HepG2 (cell line): ENCODE results near the gene WIZ. TPM values are rescaled to one million over a fixed set of nuclear protein-coding genes. Genes with fewer than 3 reads are reported as not detected.
A peak's percentile ranks its signal among the peaks of the same experiment; 100 is the strongest.

Source experiments
- ATAC-seq: fragments of 200-7000 bp; cut with Tn5 transposase; 3 replicates; pipeline ENCODE4 v1.9.1; 2020; ENCODE audit warnings: mild to moderate bottlenecking, moderate library complexity
- BruUV-seq: library from RNA; stranded (reverse); fragments of 400-500 nt; replicated peaks from 2 replicates; lab custom pipeline; 2021; lab: Mats Ljungman, UMichigan
- CTCF ChIA-PET: fragments of 300-600 bp; formaldehyde crosslinking; extraction: SDS; loops from one replicate; lab custom pipeline; 2021; ENCODE audit warnings: low total read pairs, inconsistent platforms, low intra/inter-chr PET ratio; lab: Yijun Ruan, JAX
- POLR2A ChIA-PET: fragments of 350-600 bp; sonication (Branson Sonifier 250); formaldehyde crosslinking; loops from one replicate; lab custom pipeline; 2020; ENCODE audit warnings: antibody characterized with exemption, inconsistent platforms; lab: Yijun Ruan, JAX
- DNase-seq: peaks from one replicate; pipeline ENCODE4 v3.0.0-alpha.2; 2015; ENCODE audit warnings: low spot score
- FAIRE-seq: peaks from 3 replicates; lab custom pipeline; 2011; peaks lifted over from hg19 to GRCh38; lab: Jason Lieb, UNC
- H2AFZ ChIP-seq: one replicate; pipeline ENCODE4 v1.6.1; 2011; ENCODE audit warnings: low read length, inconsistent platforms
- H3K27ac ChIP-seq: fragments of 300-600 bp; 3 replicates; pipeline ENCODE4 v1.8.0; 2011; ENCODE audit warnings: mixed run types, mild to moderate bottlenecking, mixed read lengths, low read length, inconsistent platforms; ENCODE audit not compliant: insufficient read depth; ENCODE audit errors: extremely low read length
- H3K27me3 ChIP-seq, 2 experiments: fragments of 200-600 bp in 1 of 2; 2 replicates in 1 of 2; 3 replicates in 1 of 2; pipeline versions ENCODE4 v1.6.0 to v1.8.0; 2011; ENCODE audit warnings: low read length in 2 of 2, mild to moderate bottlenecking in 2 of 2, moderate library complexity in 2 of 2, inconsistent platforms in 1 of 2; ENCODE audit not compliant: insufficient read depth in 2 of 2, control insufficient read depth in 1 of 2
- H3K36me3 ChIP-seq, 2 experiments: fragments of 200-600 bp in 1 of 2; replicated peaks in 1 of 2; 2 replicates in 1 of 2; 3 replicates in 1 of 2; pipeline versions ENCODE4 v1.5.1 to v1.8.0; 2011; ENCODE audit warnings: low read length in 2 of 2, inconsistent platforms in 1 of 2; ENCODE audit not compliant: insufficient read depth in 2 of 2, control insufficient read depth in 1 of 2
- H3K4me1 ChIP-seq: 2 replicates; pipeline ENCODE4 v1.5.1; 2012; ENCODE audit warnings: low read length, inconsistent platforms; ENCODE audit not compliant: insufficient read depth
- H3K4me2 ChIP-seq: 2 replicates; pipeline ENCODE4 v1.6.0; 2011; ENCODE audit warnings: low read depth, low read length, inconsistent platforms
- H3K4me3 ChIP-seq, 3 experiments: fragments of 200-600 bp in 1 of 3; sonication (generic), shearing (Covaris generic) in 1 of 3; replicated peaks in 1 of 3; 2 replicates each; pipeline ENCODE4 v1.5.1; 2011 to 2016; ENCODE audit warnings: low read length in 3 of 3, inconsistent platforms in 2 of 3, low read depth in 2 of 3, mild to moderate bottlenecking in 2 of 3, control low read depth in 1 of 3, mixed read lengths in 1 of 3; ENCODE audit not compliant: insufficient read depth in 1 of 3
- H3K79me2 ChIP-seq: one replicate; pipeline ENCODE4 v1.6.1; 2011; ENCODE audit warnings: low read length, inconsistent platforms; ENCODE audit not compliant: insufficient read depth
- H3K9ac ChIP-seq: 2 replicates; pipeline ENCODE4 v1.6.0; 2011; ENCODE audit warnings: mild to moderate bottlenecking, low read depth, low read length, inconsistent platforms; ENCODE audit not compliant: insufficient read depth
- H3K9me3 ChIP-seq: 2 replicates; pipeline ENCODE4 v1.5.1; 2012; ENCODE audit warnings: mild to moderate bottlenecking, low read length
- H4K20me1 ChIP-seq: 2 replicates; pipeline ENCODE4 v1.6.0; 2011; ENCODE audit warnings: inconsistent platforms, mild to moderate bottlenecking, low read length, moderate library complexity; ENCODE audit not compliant: insufficient read depth
- CEBPB ChIP-seq: IDR thresholded peaks from 2 replicates; pipeline ENCODE4 v1.6.1; 2011; ENCODE audit warnings: low read depth, low read length, improper control_type of control experiment, borderline replicate concordance
- ZNF766 ChIP-seq: sonication (generic); formaldehyde crosslinking; IDR thresholded peaks from 2 replicates; pipeline ENCODE4 v1.5.0; 2020; ENCODE audit warnings: missing genetic modification reagents, borderline replicate concordance
- ZNF770 ChIP-seq: sonication (generic); formaldehyde crosslinking; IDR thresholded peaks from 2 replicates; pipeline ENCODE4 v1.5.0; 2020; ENCODE audit warnings: mild to moderate bottlenecking, missing genetic modification reagents
- WGBS: methylation state at CpG from one replicate; pipeline ENCODE4 v1.1.6; 2017; ENCODE audit warnings: low lambda C conversion rate; 5-methylcytosine and 5-hydroxymethylcytosine counted together
- in situ Hi-C: cut with HindIII; loops from 2 replicates; pipeline ENCODE4 v1.10.0; 2017; ENCODE audit warnings: low pct_unique_long_range_greater_than_20kb; ENCODE audit not compliant: extremely low pct_ligation_motif_present
- intact Hi-C: fragments of 100-400 bp; cut with micrococcal nuclease; formaldehyde crosslinking; loops from one replicate; pipeline ENCODE4 v1.10.0; 2022; ENCODE audit not compliant: unreplicated experiment
- polyA plus RNA-seq, 8 experiments: library from polyadenylated mRNA; depleted of rRNA in 3 of 8; stranded (reverse) in 7 of 8; unstranded in 1 of 8; fragments of >200 nt; fragmentation: Illumina TruSeq in 4 of 8; extraction: Trizol in 4 of 8; gene quantifications; 2 replicates each; pipeline versions ENCODE4 v1.2.1 to v1.2.3, GENCODE V29; 2011 to 2016; ENCODE audit warnings: low read depth in 4 of 8, missing spikeins in 1 of 8, mixed read lengths in 1 of 8; ENCODE audit not compliant: insufficient read depth in 1 of 8
- total RNA-seq, 5 experiments: library from RNA; depleted of rRNA; stranded (reverse); fragments of >200 nt; fragmentation: Illumina TruSeq; extraction: Trizol; gene quantifications; 2 replicates each; pipeline ENCODE4 v1.2.3, GENCODE V29; 2016; ENCODE audit warnings: low read depth in 1 of 5

The WIZ gene
- total and polyA plus RNA-seq, 2 of the 13 experiments (the other 11 are each of a cell fraction or from before 2014, with no cell fraction given) = 4.7 to 4.8 TPM

GRCh38 chr19:15467734-15468214, 18.0 kb upstream of the WIZ start:
- 55% methylated on average over 6 of the region's 6 CpGs for WGBS

More at GRCh38 chr19:15467734-15468214, 18.0 kb upstream of the WIZ start:
- no peak overlapping the region for H2AFZ ChIP-seq
- H3K9ac ChIP-seq = no peak overlapping the region
- no peaks in the 10 kb centered on the region for H3K27me3 ChIP-seq
- no peak overlapping the region for H3K27ac ChIP-seq
- FAIRE-seq = no peak
- no peaks in the 10 kb centered on the region for H4K20me1 ChIP-seq
- H3K9me3 ChIP-seq = no peaks in the 10 kb centered on the region
- ATAC-seq = no peak
- intact Hi-C loops = no loop called here
- peaks cover 33% of the 10 kb centered on the region for H3K4me1 ChIP-seq
- H3K79me2 ChIP-seq = no peaks in the 10 kb centered on the region
- no peak for DNase-seq
- no TSS peak for BruUV-seq
- in situ Hi-C loops = no loop called here
- CTCF ChIA-PET = no interaction called here
- no peak overlapping the region for H3K4me3 ChIP-seq
- POLR2A ChIA-PET = no interaction called here
- TF ChIP-seq CEBPB (peak; percentile 44; the same call in 1 of the 2 replicates), ZNF766 (no peak), ZNF770 (CRISPR knock-in tag) (0 out of 2 replicates have a peak, but pooled peaks have one; percentile 20)
- H3K36me3 ChIP-seq = no peaks in the 10 kb centered on the region
- H3K4me2 ChIP-seq = no peak overlapping the region
